ENCODE measurements around the gene NFIL3. TPM values are rescaled to one million over a fixed set of nuclear protein-coding genes. Genes with fewer than 3 reads are reported as not detected.
A peak's percentile ranks its signal among the peaks of the same experiment; 100 is the strongest.

The NFIL3 gene
- total and polyA plus RNA-seq, 11 donors, result 13.1 to 35.9 (median 24.7) TPM

GRCh38 chr9:91422758-91423711 lies 597 bp downstream of the NFIL3 start:
- peak overlapping the region; percentile 44 to 88 (median 72) for H3K4me3 ChIP-seq
- peaks cover 0 to 65% (median 32%) of the 10 kb centered on the region in 12 donors for H3K4me1 ChIP-seq
- H3K36me3 ChIP-seq, result no peaks in the 10 kb centered on the region
- H3K27ac ChIP-seq, result peak overlapping the region; percentile 86 to 97 (median 93)
- TF ChIP-seq, protein P1, sequence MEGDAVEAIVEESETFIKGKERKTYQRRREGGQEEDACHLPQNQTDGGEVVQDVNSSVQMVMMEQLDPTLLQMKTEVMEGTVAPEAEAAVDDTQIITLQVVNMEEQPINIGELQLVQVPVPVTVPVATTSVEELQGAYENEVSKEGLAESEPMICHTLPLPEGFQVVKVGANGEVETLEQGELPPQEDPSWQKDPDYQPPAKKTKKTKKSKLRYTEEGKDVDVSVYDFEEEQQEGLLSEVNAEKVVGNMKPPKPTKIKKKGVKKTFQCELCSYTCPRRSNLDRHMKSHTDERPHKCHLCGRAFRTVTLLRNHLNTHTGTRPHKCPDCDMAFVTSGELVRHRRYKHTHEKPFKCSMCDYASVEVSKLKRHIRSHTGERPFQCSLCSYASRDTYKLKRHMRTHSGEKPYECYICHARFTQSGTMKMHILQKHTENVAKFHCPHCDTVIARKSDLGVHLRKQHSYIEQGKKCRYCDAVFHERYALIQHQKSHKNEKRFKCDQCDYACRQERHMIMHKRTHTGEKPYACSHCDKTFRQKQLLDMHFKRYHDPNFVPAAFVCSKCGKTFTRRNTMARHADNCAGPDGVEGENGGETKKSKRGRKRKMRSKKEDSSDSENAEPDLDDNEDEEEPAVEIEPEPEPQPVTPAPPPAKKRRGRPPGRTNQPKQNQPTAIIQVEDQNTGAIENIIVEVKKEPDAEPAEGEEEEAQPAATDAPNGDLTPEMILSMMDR (IDR thresholded peaks at IDR 0.05), result peak in 8 of 12 donors; percentile 5 to 53 (median 19)
- TF ChIP-seq POLR2A (IDR thresholded peaks at IDR 0.05), result peak in 1 of 2 donors; percentile 32
- intact Hi-C loops (cut with DNase I), result loop anchor here (1.0 to 10.0 kb wide), 20 partner anchors 58 to 506 kb away; partner anchors contain the start of gene AUH (in 7 of the 10)
- peak; percentile 52 to 71 (median 69) for DNase-seq
- peak; percentile 14 to 51 (median 34) for ATAC-seq
- WGBS, 4 donors, result 0 to 1% (median 1%) methylated on average over 42 to 76 of the region's 76 CpGs
- no peaks in the 10 kb centered on the region for H3K27me3 ChIP-seq
- no peaks in the 10 kb centered on the region for H3K9me3 ChIP-seq

DNA sequence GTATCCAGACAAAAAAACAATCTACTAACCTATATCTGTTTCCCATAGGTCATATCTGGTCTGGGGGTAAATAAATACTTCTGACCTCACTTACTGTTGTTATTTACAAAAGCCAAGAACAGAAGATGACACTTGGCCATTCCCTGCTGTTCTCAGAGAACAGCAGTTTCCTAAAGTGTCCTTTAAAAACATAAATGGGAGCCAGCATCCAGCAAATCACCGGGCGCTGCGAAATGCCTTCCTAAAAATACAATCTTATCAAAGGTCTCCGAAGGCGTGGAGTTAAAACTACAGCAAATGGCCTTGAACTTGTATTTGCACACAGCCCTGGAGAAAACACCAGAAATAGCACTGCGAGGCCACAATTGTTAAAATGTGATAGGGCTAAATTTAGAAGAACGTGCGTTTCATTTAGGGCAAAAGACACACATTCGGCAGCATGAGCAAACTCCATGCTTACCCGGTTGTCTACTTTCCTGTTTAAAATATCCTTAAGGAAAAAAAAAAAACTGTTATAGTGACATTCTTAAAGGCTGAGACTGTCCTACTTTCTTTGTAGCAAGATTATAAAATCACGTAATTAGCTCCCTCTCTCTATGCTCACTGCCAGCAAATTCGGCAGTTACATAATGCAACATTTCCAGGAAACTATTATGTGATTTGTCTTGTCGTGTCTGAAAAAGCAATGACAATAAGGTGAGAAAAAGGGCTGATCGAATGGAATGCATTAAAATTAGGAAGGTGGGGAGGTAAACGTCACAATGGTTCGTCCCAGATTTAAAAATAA lies 1.5 kb downstream of the NFIL3 start:
- peaks cover 0 to 65% (median 38%) of the 10 kb centered on the region in 12 donors for H3K4me1 ChIP-seq
- no peaks in the 10 kb centered on the region for H3K27me3 ChIP-seq
- ATAC-seq (peak; percentile 6 to 53 (median 30)), DNase-seq (peak in 3 of 5 donors; percentile 35 to 46 (median 42))
- peak overlapping the region; percentile 86 to 97 (median 93) for H3K27ac ChIP-seq
- no peaks in the 10 kb centered on the region for H3K9me3 ChIP-seq
- TF ChIP-seq, protein P1 (IDR thresholded peaks at IDR 0.05), result no peak
- peak in 1 of 2 donors; percentile 33 for TF ChIP-seq POLR2A (IDR thresholded peaks at IDR 0.05)
- WGBS, 4 donors, result 1% methylated on average over 16 of the region's 16 CpGs
- H3K36me3 ChIP-seq, result no peaks in the 10 kb centered on the region
- H3K4me3 ChIP-seq, result peak overlapping the region; percentile 46 to 88 (median 72)
- intact Hi-C loops (cut with DNase I), result loop anchor here (2.0 to 10.0 kb wide), 18 partner anchors 57 to 505 kb away; partner anchors contain the start of gene AUH (in 7 of the 10)

GRCh38 chr9:91421128-91421765 lies 2.4 kb downstream of the NFIL3 start:
- peak overlapping the region; percentile 86 to 97 (median 93) for H3K27ac ChIP-seq
- intact Hi-C loops (cut with DNase I), result loop anchor here (5.0 to 10.0 kb wide), 14 partner anchors 56 to 504 kb away; partner anchors contain the start of gene AUH (in 6 of the 10)
- peak overlapping the region; percentile 46 to 88 (median 72) for H3K4me3 ChIP-seq
- peaks cover 0 to 74% (median 41%) of the 10 kb centered on the region in 12 donors for H3K4me1 ChIP-seq
- H3K9me3 ChIP-seq, result no peaks in the 10 kb centered on the region
- H3K27me3 ChIP-seq, result no peaks in the 10 kb centered on the region
- TF ChIP-seq, protein P1 (IDR thresholded peaks at IDR 0.05), result peak in 11 of 12 donors; percentile 9 to 56 (median 34)
- TF ChIP-seq POLR2A (IDR thresholded peaks at IDR 0.05), result no peak
- DNase-seq (peak; percentile 34 to 67 (median 46)), ATAC-seq (peak in 3 of 4 donors; percentile 1 to 29 (median 5))
- no peaks in the 10 kb centered on the region for H3K36me3 ChIP-seq
- WGBS, 4 donors, result 1 to 7% (median 2%) methylated on average over 6 to 69 of the region's 69 CpGs

Data from heart left ventricle (tissue), 16 donors.